GM12873 (cell line): ENCODE data around the gene NRIP1.

Source experiments
- TF ChIP-seq, protein P1 (sequence below): IDR thresholded peaks from 2 replicates; pipeline ENCODE4 v1.5.1; 2012; ENCODE audit warnings: low read depth, mild to moderate bottlenecking, moderate library complexity, low read length, control low read depth; ENCODE audit not compliant: insufficient read depth; ENCODE audit errors: missing control alignments

The NRIP1 gene

DNA sequence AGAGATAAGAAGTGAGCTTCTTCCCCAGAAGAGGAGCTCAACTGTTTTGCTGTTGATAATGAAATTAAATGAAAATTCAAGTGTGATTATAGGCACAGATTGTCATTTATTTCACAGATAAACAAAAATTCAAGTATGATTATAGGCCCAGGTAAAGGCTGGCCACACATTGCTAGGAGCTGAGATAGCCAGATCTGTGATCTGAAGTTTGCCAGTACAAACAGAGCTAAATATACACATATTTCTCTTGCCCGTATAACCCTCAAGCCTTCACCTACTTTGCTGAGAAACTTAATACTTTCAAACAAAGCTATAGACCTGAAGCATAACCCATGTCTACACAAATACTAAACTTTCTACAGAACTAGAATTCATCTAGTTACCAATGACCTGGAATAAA, 31.3 kb upstream of the NRIP1 start:
- TF ChIP-seq, protein P1, sequence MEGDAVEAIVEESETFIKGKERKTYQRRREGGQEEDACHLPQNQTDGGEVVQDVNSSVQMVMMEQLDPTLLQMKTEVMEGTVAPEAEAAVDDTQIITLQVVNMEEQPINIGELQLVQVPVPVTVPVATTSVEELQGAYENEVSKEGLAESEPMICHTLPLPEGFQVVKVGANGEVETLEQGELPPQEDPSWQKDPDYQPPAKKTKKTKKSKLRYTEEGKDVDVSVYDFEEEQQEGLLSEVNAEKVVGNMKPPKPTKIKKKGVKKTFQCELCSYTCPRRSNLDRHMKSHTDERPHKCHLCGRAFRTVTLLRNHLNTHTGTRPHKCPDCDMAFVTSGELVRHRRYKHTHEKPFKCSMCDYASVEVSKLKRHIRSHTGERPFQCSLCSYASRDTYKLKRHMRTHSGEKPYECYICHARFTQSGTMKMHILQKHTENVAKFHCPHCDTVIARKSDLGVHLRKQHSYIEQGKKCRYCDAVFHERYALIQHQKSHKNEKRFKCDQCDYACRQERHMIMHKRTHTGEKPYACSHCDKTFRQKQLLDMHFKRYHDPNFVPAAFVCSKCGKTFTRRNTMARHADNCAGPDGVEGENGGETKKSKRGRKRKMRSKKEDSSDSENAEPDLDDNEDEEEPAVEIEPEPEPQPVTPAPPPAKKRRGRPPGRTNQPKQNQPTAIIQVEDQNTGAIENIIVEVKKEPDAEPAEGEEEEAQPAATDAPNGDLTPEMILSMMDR: no peak

DNA sequence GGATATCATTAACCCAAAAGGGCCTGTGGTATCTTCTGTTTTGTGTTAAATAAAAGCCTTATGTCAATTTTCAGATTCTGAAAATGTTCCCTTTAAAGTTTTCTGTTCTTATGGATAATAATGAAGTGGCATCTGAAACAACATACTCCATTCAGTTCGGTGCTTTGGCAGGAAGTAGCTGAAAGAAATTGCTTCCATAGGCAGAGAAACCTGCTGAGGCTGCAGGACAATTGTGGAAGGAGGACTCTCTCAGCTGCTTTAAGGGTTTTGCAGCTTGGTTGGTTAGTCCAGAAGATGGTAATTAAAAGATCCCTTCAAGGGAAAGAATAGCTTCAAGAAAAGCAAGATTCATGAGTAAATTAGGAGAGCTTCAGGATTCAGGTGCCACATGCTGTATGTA, 30.5 kb upstream of the NRIP1 start:
- TF ChIP-seq, protein P1: no peak

DNA sequence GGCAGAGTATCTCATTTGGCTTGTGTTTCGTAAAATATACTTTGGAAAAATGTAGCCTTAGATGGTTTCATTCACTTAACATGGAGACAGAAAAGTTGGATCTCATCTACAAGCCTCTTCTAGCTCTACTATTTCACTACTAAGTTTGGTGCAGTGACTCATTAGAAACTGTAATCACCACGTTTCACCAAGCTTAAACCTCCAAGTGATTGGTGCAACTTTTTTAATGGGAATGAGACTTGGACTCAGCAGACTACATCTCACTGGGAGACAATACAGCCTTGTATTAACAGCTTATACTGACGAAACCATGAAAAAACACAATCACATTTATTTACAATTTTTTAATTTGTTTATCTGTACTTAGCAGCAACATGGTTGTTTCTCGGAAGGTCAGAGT, 29.9 kb upstream of the NRIP1 start:
- TF ChIP-seq, protein P1: no peak

DNA sequence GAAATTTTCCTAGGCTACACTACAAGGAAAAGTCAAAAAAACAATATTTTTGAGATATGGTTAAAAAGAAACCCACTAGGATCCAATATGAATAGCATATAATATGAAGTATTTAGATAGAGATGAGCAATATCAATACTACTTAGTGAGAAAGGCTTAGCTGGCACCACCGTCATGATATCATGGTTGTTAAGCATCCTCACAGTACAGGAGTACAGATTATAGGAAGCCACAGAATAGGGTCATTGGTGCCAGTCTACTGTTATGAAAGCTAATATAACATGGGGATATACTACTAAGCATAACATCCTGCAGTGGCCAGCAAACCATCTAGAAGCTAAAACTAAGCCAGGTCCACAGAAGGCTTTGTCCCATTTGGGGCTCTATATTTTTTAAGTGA, 28.4 kb upstream of the NRIP1 start:
- TF ChIP-seq, protein P1: no peak

DNA sequence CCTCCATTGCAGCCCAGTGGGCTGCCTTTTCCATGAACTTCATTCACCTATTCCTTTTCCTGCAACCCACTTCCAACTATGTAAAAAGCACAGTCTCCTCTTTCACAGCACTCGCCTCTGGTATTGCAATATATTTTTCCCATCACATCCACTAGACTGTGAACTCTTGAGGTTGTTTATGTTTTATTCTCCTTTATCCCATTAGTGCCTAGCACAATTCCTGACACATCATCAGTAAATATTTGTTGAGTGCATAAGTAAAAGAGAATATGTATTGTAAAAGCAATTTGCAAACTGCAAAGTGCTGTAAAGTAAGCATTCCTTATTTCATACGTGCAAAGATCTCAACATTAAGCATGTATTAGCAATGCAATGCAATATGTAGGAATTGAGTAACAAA, 27.9 kb upstream of the NRIP1 start:
- TF ChIP-seq, protein P1: no peak

DNA sequence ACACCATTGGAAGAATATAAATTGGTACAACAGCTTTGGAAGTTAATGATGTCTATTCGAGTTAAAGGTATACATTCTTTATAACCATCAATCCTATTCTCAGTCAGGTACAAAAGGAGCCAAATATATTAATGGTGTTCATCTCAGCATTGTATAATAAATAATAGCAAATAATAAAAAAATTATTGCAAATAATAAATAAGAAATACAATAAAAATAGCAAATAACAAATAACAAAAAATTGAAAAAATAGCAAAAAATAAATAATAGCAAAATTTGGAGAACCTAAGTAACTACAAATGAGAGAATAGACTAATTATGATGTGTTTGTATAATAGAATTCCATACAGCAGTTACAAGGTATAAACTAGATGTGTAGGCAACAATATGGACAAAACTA, 25.6 kb upstream of the NRIP1 start:
- TF ChIP-seq, protein P1: no peak

DNA sequence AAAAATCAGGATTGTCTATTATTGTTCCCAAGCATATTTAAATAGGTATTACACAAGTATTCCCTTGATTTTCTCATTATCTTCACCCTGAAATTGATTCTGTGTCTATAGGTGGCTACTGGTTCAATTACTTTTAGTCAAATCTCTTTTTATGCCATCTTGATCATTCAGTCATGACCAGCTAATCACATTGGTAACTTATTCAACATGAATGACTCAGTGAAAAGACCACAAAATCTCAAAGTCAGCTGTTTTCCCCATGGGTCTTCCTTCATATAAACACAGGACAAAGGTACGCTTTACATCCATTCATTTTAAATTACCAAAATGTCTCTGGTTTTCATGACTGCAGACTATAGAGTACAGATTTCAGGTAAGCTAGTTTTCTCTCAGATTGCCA, 23.7 kb upstream of the NRIP1 start:
- TF ChIP-seq, protein P1: no peak
